Hepatocyte (in vitro differentiated cells): ENCODE measurements around the gene SERPINA12. TPM values are rescaled to one million over a fixed set of nuclear protein-coding genes. Genes with fewer than 3 reads are reported as not detected.

Experiments
- DNase-seq: peaks from one replicate; pipeline ENCODE4 v3.0.0-alpha.2; 2016; ENCODE audit warnings: low spot score
- H2AFZ ChIP-seq: fragments of 200-600 bp; sonication (generic); 2 replicates; pipeline ENCODE4 v1.6.0; 2016; ENCODE audit warnings: antibody characterized with exemption, mild to moderate bottlenecking
- H3K27ac ChIP-seq: fragments of 200-600 bp; sonication (generic); 2 replicates; pipeline ENCODE4 v1.5.1; 2016; ENCODE audit warnings: mild to moderate bottlenecking
- H3K27me3 ChIP-seq: fragments of 200-600 bp; sonication (generic); 2 replicates; pipeline ENCODE4 v1.6.1; 2016
- H3K36me3 ChIP-seq: fragments of 200-600 bp; sonication (generic); replicated peaks from 2 replicates; pipeline ENCODE4 v1.5.1; 2016; ENCODE audit warnings: low read depth; ENCODE audit not compliant: insufficient read depth
- H3K4me1 ChIP-seq: fragments of 200-600 bp; sonication (generic); 2 replicates; pipeline ENCODE4 v1.5.1; 2016; ENCODE audit warnings: mild to moderate bottlenecking, moderate library complexity; ENCODE audit not compliant: insufficient read depth
- H3K4me2 ChIP-seq: fragments of 200-600 bp; sonication (generic); 2 replicates; pipeline ENCODE4 v1.6.0; 2016
- H3K4me3 ChIP-seq: fragments of 200-600 bp; sonication (generic); 2 replicates; pipeline ENCODE4 v1.5.1; 2016; ENCODE audit warnings: mild to moderate bottlenecking
- H3K79me2 ChIP-seq: fragments of 200-600 bp; sonication (generic); 2 replicates; pipeline ENCODE4 v1.6.0; 2017; ENCODE audit warnings: mild to moderate bottlenecking
- H3K9me2 ChIP-seq: fragments of 200-600 bp; sonication (generic); replicated peaks from 2 replicates; pipeline ENCODE4 v1.6.0; 2017; ENCODE audit warnings: mild to moderate bottlenecking; ENCODE audit not compliant: insufficient read depth
- H3K9me3 ChIP-seq: fragments of 200-600 bp; sonication (generic); 2 replicates; pipeline ENCODE4 v1.5.1; 2016; ENCODE audit warnings: low read depth, mild to moderate bottlenecking
- H4K20me1 ChIP-seq: fragments of 200-600 bp; sonication (generic); 2 replicates; pipeline ENCODE4 v1.6.0; 2016; ENCODE audit warnings: mild to moderate bottlenecking; ENCODE audit not compliant: insufficient read depth, poor library complexity, severe bottlenecking
- CTCF ChIP-seq: fragments of 200-600 bp; sonication (generic); IDR thresholded peaks from 2 replicates; pipeline ENCODE4 v1.5.1; 2016; ENCODE audit warnings: antibody characterized with exemption, mild to moderate bottlenecking; ENCODE audit not compliant: poor library complexity
- EZH2 ChIP-seq: fragments of 200-600 bp; sonication (generic); IDR thresholded peaks from 2 replicates; pipeline ENCODE4 v1.6.1; 2016; ENCODE audit warnings: antibody characterized with exemption, mild to moderate bottlenecking, borderline replicate concordance
- EZH2phosphoT487 ChIP-seq: fragments of 200-600 bp; sonication (generic); IDR thresholded peaks from one replicate; pipeline ENCODE4 v1.6.1; 2018; ENCODE audit warnings: antibody characterized with exemption, mild to moderate bottlenecking, low read depth, moderate library complexity; ENCODE audit not compliant: unreplicated experiment, severe bottlenecking
- WGBS: methylation state at CpG from one replicate; pipeline ENCODE4 v1.1.6; 2016; ENCODE audit warnings: low lambda C conversion rate; ENCODE audit errors: missing lambda C conversion rate; 5-methylcytosine and 5-hydroxymethylcytosine counted together
- polyA plus RNA-seq: library from polyadenylated mRNA; unstranded; fragments of >200 nt; fragmentation: Nextera tagmentation; extraction: Ambion mirVana; gene quantifications from 2 replicates; pipeline ENCODE4 v1.2.1, GENCODE V29; 2016
- total RNA-seq: library from RNA; depleted of rRNA; stranded (reverse); fragments of >200 nt; gene quantifications from 2 replicates; pipeline ENCODE4 v1.2.3, GENCODE V29; 2014

Gene SERPINA12
- total and polyA plus RNA-seq, 2 experiments from 2014 or later, result 0.25 TPM; not detected in 1

GRCh38 chr14:94449930-94450329, 59.3 kb downstream of the SERPINA12 start:
- no peaks in the 10 kb centered on the region for H3K79me2 ChIP-seq
- H3K27me3 ChIP-seq, result peaks cover 9% of the 10 kb centered on the region
- WGBS, result 84% methylated on average over 6 of the region's 6 CpGs
- no peak overlapping the region for H3K4me2 ChIP-seq
- no peaks in the 10 kb centered on the region for H3K36me3 ChIP-seq
- H3K4me1 ChIP-seq, result no peaks in the 10 kb centered on the region
- no peaks in the 10 kb centered on the region for H3K9me3 ChIP-seq
- no peaks in the 10 kb centered on the region for H4K20me1 ChIP-seq
- no peak overlapping the region for H3K27ac ChIP-seq
- no peak for TF ChIP-seq EZH2phosphoT487
- no peak for TF ChIP-seq EZH2
- no peak for TF ChIP-seq CTCF
- no peak for DNase-seq
- H3K4me3 ChIP-seq, result no peak overlapping the region
- H3K9me2 ChIP-seq, result no peaks in the 10 kb centered on the region
- no peak overlapping the region for H2AFZ ChIP-seq

- Histone ChIP-seq H3K4me2 (no peak overlapping the region), H2AFZ (no peak overlapping the region), H3K79me2 (no peaks in the 10 kb centered on the region), H3K4me3 (no peak overlapping the region), H3K27ac (no peak overlapping the region), H3K36me3 (no peaks in the 10 kb centered on the region), H4K20me1 (no peaks in the 10 kb centered on the region), H3K27me3 (peaks cover 9% of the 10 kb centered on the region), H3K9me3 (no peaks in the 10 kb centered on the region), H3K9me2 (no peaks in the 10 kb centered on the region), H3K4me1 (no peaks in the 10 kb centered on the region)
- TF ChIP-seq EZH2 (no peak), CTCF (no peak), EZH2phosphoT487 (no peak)
- no peak for DNase-seq
- WGBS, result 83% methylated on average over 14 of the region's 14 CpGs
Measured at GRCh38 chr14:94448071-94448808, 61.0 kb downstream of the SERPINA12 start.

- Histone ChIP-seq H3K9me3 (no peaks in the 10 kb centered on the region), H3K4me3 (no peak overlapping the region), H3K4me2 (no peak overlapping the region), H3K36me3 (no peaks in the 10 kb centered on the region), H3K27me3 (peaks cover 9% of the 10 kb centered on the region), H3K27ac (no peak overlapping the region), H3K4me1 (no peaks in the 10 kb centered on the region), H2AFZ (no peak overlapping the region), H3K9me2 (no peaks in the 10 kb centered on the region), H3K79me2 (no peaks in the 10 kb centered on the region), H4K20me1 (no peaks in the 10 kb centered on the region)
- 62% methylated on average over 3 of the region's 3 CpGs for WGBS
- no peak for TF ChIP-seq EZH2
- no peak for TF ChIP-seq EZH2phosphoT487
- no peak for TF ChIP-seq CTCF
- no peak for DNase-seq
Measured at GRCh38 chr14:94447206-94447605, 62.1 kb downstream of the SERPINA12 start.
